HEK293T (cell line): ENCODE measurements around the gene PDE6A.
"Not testable (repeated sequence)": the region's sequence is repeated elsewhere in the genome, so short reads cannot be mapped to it uniquely, and the experiment has no call there.

Experiments
- CTCF ChIA-PET: fragments of 350-600 bp; formaldehyde crosslinking; extraction: SDS; loops from one replicate; lab custom pipeline; 2021; ENCODE audit warnings: antibody characterized with exemption, inconsistent platforms; lab: Yijun Ruan, JAX
- POLR2A ChIA-PET: fragments of 350-600 bp; formaldehyde crosslinking; extraction: SDS; loops from one replicate; lab custom pipeline; 2020; ENCODE audit warnings: antibody characterized with exemption, inconsistent platforms; lab: Yijun Ruan, JAX
- DNase-seq: peaks from one replicate; pipeline ENCODE4 v3.0.0; 2012; ENCODE audit warnings: mixed read lengths; ENCODE audit errors: extremely low spot score
- ARNT ChIP-seq: fragments of 450-650 bp; IDR thresholded peaks from 2 replicates; pipeline ENCODE4 v1.6.1; 2017; ENCODE audit warnings: mild to moderate bottlenecking
- BHLHE40 ChIP-seq: fragments of 450-650 bp; IDR thresholded peaks from 2 replicates; pipeline ENCODE4 v1.6.1; 2016; ENCODE audit warnings: mild to moderate bottlenecking, moderate library complexity, borderline replicate concordance
- CTBP1 ChIP-seq: fragments of 450-650 bp; IDR thresholded peaks from 2 replicates; pipeline ENCODE4 v1.6.1; 2016; ENCODE audit warnings: borderline replicate concordance
- ELF4 ChIP-seq: fragments of 450-650 bp; IDR thresholded peaks from 2 replicates; pipeline ENCODE4 v1.6.1; 2017; ENCODE audit warnings: antibody characterized with exemption
- FOXA1 ChIP-seq: fragments of 450-650 bp; IDR thresholded peaks from 2 replicates; pipeline ENCODE4 v1.6.1; 2016; ENCODE audit warnings: mild to moderate bottlenecking
- FOXK2 ChIP-seq: fragments of 450-650 bp; IDR thresholded peaks from 2 replicates; pipeline ENCODE4 v1.6.1; 2016; ENCODE audit warnings: mild to moderate bottlenecking
- FOXM1 ChIP-seq: fragments of 450-650 bp; IDR thresholded peaks from 2 replicates; pipeline ENCODE4 v1.6.1; 2017; ENCODE audit warnings: mild to moderate bottlenecking, borderline replicate concordance
- HDGF ChIP-seq: fragments of 450-650 bp; IDR thresholded peaks from 2 replicates; pipeline ENCODE4 v1.6.1; 2017; ENCODE audit warnings: antibody characterized with exemption, borderline replicate concordance
- L3MBTL2 ChIP-seq: fragments of 450-650 bp; conservative IDR thresholded peaks from 2 replicates; pipeline ENCODE4 v1.6.1; 2016; ENCODE audit warnings: mild to moderate bottlenecking
- LEF1 ChIP-seq: fragments of 450-650 bp; IDR thresholded peaks from 2 replicates; pipeline ENCODE4 v1.6.1; 2017; ENCODE audit warnings: mild to moderate bottlenecking, borderline replicate concordance
- NFRKB ChIP-seq: fragments of 450-650 bp; IDR thresholded peaks from 2 replicates; pipeline ENCODE4 v1.6.1; 2016; ENCODE audit warnings: mild to moderate bottlenecking, moderate library complexity
- SP1 ChIP-seq: fragments of 450-650 bp; IDR thresholded peaks from 2 replicates; pipeline ENCODE4 v1.6.1; 2017
- SUZ12 ChIP-seq: fragments of 450-650 bp; IDR thresholded peaks from 2 replicates; pipeline ENCODE4 v1.6.1; 2016; ENCODE audit warnings: mild to moderate bottlenecking
- TARDBP ChIP-seq: fragments of 450-650 bp; IDR thresholded peaks from 2 replicates; pipeline ENCODE4 v1.6.1; 2016
- ZNF384 ChIP-seq: fragments of 450-650 bp; IDR thresholded peaks from 2 replicates; pipeline ENCODE4 v1.6.1; 2016
- TF ChIP-seq, protein P1 (sequence below): fragments of 450-650 bp; IDR thresholded peaks from 2 replicates; pipeline ENCODE4 v1.6.1; 2016

PDE6A gene

DNA sequence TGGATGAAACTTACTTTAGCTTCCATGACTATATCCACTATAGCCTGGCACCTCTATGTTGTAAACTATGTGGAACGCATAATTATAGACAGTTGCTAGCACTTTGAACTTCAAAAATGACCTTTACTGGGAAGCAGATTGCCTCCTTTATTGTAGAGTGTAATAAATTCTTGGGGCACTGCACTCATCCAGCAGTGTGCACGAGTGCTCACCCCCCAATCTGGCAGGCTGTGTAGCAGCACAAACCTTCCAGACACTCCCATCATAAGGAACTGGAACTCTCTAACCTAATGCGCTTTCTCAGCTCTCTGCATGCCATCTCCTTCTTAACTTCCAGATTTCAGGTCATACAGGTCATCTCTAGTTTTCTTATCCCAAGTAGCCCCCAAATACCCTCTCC lies 1.5 kb upstream of the PDE6A start:
- DNase-seq: no peak
- TF ChIP-seq ARNT: no peak
- no peak for TF ChIP-seq SP1
- no peak for TF ChIP-seq FOXA1
- no peak for TF ChIP-seq SUZ12
- TF ChIP-seq TARDBP: no peak
- no peak for TF ChIP-seq ELF4
- TF ChIP-seq FOXM1: no peak
- TF ChIP-seq FOXK2: no peak
- no peak for TF ChIP-seq L3MBTL2
- no peak for TF ChIP-seq HDGF
- no peak for TF ChIP-seq BHLHE40
- TF ChIP-seq CTBP1: no peak
- TF ChIP-seq, protein P1, sequence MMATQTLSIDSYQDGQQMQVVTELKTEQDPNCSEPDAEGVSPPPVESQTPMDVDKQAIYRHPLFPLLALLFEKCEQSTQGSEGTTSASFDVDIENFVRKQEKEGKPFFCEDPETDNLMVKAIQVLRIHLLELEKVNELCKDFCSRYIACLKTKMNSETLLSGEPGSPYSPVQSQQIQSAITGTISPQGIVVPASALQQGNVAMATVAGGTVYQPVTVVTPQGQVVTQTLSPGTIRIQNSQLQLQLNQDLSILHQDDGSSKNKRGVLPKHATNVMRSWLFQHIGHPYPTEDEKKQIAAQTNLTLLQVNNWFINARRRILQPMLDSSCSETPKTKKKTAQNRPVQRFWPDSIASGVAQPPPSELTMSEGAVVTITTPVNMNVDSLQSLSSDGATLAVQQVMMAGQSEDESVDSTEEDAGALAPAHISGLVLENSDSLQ: no peak
- no peak for TF ChIP-seq LEF1
- no peak for TF ChIP-seq ZNF384
- ChIA-PET POLR2A (interaction anchor here (1.9 to 2.1 kb wide), 2 partner anchors 13 to 14 kb away, joined by 7 to 9 read pairs; partner anchors contain the start of gene SLC26A2), CTCF (no interaction called here)

DNA sequence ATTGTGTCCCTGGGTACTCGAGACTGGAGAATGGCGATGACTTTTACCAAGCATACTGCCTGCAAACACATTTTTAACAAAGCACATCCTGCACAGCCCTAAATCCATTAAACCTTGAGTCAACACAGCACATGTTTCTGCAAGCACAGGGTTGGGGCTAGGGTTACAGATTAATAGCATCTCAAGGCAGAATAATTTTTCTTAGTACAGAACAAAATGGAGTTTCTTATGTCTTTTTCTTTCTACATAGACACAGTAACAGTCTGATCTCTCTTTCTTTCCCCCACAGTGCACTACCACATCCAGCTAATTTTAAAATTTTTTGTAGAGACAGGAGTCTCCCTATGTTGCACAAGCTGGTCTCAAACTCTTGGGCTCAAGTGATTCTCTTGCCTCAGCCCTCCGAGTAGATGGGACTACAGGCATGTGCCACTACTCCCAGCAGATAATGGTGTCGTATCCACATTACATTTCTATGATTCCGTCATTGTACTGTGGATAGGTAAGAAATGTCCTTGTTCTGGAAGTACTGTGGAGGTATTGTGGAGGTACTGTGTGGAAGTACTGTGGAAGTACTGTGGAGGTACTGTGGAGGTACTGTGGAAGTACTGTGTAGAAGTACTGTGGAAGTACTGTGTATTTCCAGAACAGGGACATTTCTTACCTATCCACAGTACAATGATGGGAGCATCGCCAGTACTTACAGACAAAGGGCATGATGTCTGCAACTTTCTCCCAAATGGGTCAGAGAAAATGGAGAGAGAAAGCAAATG lies 1.2 kb downstream of the PDE6A start:
- CTCF ChIA-PET, POLR2A ChIA-PET: not testable (repeated sequence)

DNA sequence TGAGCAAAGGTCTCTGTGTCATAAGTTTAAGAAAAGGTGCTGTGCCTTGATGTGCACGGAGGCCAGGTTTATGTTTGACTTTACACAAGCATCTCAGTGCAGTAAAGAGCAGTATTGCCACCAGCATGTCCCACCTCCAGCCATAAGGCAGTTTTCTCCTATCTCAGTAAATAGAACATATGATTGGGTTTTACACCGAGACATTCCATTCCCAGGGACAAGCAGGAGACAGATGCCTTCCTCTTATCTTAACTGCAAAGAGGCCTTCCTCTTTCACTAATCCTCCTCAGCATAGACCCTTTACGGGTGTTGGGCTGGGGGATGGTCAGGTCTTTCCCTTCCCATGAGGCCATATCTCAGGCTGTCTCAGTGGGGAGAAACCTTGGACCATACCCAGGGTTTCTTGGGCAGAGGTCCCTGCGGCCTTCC lies 1.8 kb downstream of the PDE6A start:
- POLR2A ChIA-PET, DNase-seq: not testable (repeated sequence)

More for the DNA sequence above, 1.2 kb downstream of the PDE6A start:
- not testable (repeated sequence) for DNase-seq

DNA sequence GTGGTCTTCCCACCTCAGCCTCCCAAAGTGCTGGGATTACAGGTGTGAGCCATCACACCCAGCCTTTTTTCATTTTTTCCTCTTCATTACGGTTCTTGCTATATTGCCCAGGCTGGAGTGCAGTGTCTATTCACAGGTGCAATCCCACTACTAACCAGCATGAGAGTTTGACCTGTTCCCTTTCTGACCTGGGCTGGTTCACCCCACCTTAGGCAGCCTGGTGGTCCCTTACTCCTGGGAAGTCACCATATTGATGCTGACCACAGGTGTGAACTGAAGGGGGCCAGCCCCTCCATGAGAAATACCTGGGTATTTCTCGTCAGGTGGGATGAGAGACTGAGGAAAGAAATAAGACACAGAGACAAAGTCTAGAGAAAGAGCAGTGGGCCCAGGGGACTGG lies 2.4 kb downstream of the PDE6A start:
- ChIA-PET POLR2A (no interaction called here), CTCF (no interaction called here)
- no peak for DNase-seq
- TF ChIP-seq CTBP1: no peak
- no peak for TF ChIP-seq LEF1
- no peak for TF ChIP-seq BHLHE40
- TF ChIP-seq TARDBP: no peak
- TF ChIP-seq ARNT: no peak
- TF ChIP-seq NFRKB: no peak
- no peak for TF ChIP-seq L3MBTL2
- TF ChIP-seq SUZ12: no peak
- no peak for TF ChIP-seq FOXA1
- TF ChIP-seq SP1: no peak
- no peak for TF ChIP-seq ELF4
- TF ChIP-seq, protein P1: no peak
- TF ChIP-seq FOXM1: no peak
- TF ChIP-seq FOXK2: no peak
- TF ChIP-seq HDGF: no peak
- TF ChIP-seq ZNF384: no peak

More for the DNA sequence above, 1.8 kb downstream of the PDE6A start:
- CTCF ChIA-PET: not testable (repeated sequence)

DNA sequence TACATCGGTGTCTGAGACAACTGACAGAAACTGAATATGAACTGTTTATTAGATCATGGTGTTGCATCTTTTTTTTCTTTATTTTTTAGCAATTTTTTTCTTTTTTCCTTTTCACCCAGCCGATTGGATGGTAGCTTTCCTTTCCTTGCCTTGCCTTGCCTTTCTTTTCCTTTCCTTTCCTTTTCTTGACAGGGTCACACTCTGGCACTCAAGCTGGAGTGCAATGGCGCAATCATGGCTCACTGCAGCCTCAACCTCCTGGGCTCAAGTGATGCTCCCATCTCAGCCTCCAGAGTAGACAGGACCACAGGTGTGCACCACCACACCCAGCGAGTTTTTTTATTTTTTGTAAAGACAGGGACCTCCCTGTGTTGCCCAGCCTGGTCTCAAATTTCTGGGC lies 2.8 kb downstream of the PDE6A start:
- CTCF ChIA-PET: no interaction called here
- TF ChIP-seq SP1 (no peak), FOXK2 (no peak), ELF4 (no peak), ZNF384 (no peak), TARDBP (no peak), LEF1 (no peak), SUZ12 (no peak), NFRKB (no peak), CTBP1 (no peak), FOXA1 (no peak), L3MBTL2 (no peak), HDGF (no peak), ARNT (no peak), BHLHE40 (no peak), FOXM1 (no peak)
- TF ChIP-seq, protein P1: no peak
- POLR2A ChIA-PET: no interaction called here

DNA sequence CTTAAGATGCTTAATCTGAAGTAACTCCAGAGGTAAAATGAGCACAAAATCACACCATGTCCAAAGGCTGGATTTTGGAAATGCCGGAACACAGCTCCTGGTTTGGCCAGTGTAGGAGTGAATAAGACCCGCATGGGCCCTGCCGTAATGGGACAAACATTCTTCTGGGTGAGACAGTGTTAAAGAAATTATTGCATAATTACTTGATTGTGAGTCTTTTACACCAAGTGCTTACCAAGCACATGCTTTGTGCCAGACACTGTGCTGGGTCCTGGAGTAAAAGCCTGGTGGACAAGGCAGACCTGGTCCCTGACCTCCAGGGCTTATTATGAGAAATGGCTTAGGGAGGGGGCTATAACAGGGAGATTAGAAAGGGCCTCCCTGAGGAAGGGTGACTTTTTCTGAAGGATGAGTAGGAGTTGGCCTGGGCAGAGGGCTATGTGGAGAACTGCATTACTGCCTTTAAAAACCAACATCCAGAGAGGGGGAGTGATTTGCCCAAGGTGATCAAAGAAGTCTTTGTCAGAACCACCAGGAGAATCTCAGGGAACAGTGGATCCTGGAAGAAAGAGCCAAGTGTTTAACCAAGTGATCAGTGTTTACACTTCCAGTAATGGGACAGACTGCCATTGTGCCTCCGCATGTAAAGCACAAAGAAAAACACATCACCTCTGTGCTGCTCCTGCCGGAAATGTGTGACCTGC lies 3.5 kb downstream of the PDE6A start:
- ChIA-PET POLR2A (no interaction called here), CTCF (no interaction called here)
- TF ChIP-seq ZNF384 (no peak), ARNT (no peak), TARDBP (no peak), BHLHE40 (no peak), NFRKB (no peak), FOXM1 (no peak), SUZ12 (no peak), HDGF (no peak), FOXK2 (no peak), SP1 (no peak), L3MBTL2 (no peak), FOXA1 (no peak), ELF4 (no peak)
- TF ChIP-seq, protein P1: no peak
- no peak for DNase-seq

More for the DNA sequence above, 2.8 kb downstream of the PDE6A start:
- DNase-seq: no peak
